22Rv1 (cell line): ENCODE results near the gene ALDH16A1.

ENCODE experiments used
- CTCF ChIP-seq: fragments of 450-650 bp; IDR thresholded peaks from 2 replicates; pipeline ENCODE4 v1.5.1; 2017; ENCODE audit warnings: mild to moderate bottlenecking
- ZFX ChIP-seq: fragments of 450-650 bp; IDR thresholded peaks from 2 replicates; pipeline ENCODE4 v1.6.1; 2017; ENCODE audit warnings: antibody characterized with exemption, borderline replicate concordance

- no peak for TF ChIP-seq CTCF
- TF ChIP-seq ZFX: no peak
Measured at GRCh38 chr19:49491804-49492572, 39.0 kb downstream of the ALDH16A1 start.
